Stimulated activated CD8-positive, alpha-beta memory T cell treated with anti-CD3 and anti-CD28 coated beads, Interleukin-2, amount 100 ng/mL, for 48 hours (primary cell): ENCODE results near the gene DHDH.
"Not testable (repeated sequence)": the region's sequence is repeated elsewhere in the genome, so short reads cannot be mapped to it uniquely, and the experiment has no call there.

Source experiments
- DNase-seq, 2 donors: peaks; one replicate each; pipeline ENCODE4 v3.0.0-alpha.2; 2020; ENCODE audit warnings: low read depth in 2 of 2

DHDH gene

GRCh38 chr19:48915757-48916156 is 17.7 kb upstream of the DHDH start:
- DNase-seq: no peak

GRCh38 chr19:48918071-48918470 is 15.4 kb upstream of the DHDH start:
- no peak for DNase-seq

- no peak for DNase-seq
Observed at GRCh38 chr19:48918801-48919247, 14.7 kb upstream of the DHDH start.

- not testable (repeated sequence) for DNase-seq
Observed at GRCh38 chr19:48919271-48919670, 14.2 kb upstream of the DHDH start.

GRCh38 chr19:48920949-48921348 is 12.6 kb upstream of the DHDH start:
- no peak for DNase-seq

GRCh38 chr19:48921721-48922500 is 11.6 kb upstream of the DHDH start:
- no peak for DNase-seq

GRCh38 chr19:48922548-48923490 is 10.7 kb upstream of the DHDH start:
- DNase-seq: no peak

- no peak for DNase-seq
Observed at GRCh38 chr19:48925240-48925843, 8.2 kb upstream of the DHDH start.

- DNase-seq: not testable (repeated sequence)
Observed at GRCh38 chr19:48925890-48926289, 7.6 kb upstream of the DHDH start.

- DNase-seq: no peak
Observed at GRCh38 chr19:48926909-48927308, 6.6 kb upstream of the DHDH start.

- DNase-seq: not testable (repeated sequence)
Observed at GRCh38 chr19:48927692-48928091, 5.8 kb upstream of the DHDH start.

- no peak for DNase-seq
Observed at GRCh38 chr19:48928164-48929025, 5.1 kb upstream of the DHDH start.

- DNase-seq: no peak
Observed at GRCh38 chr19:48934837-48935236, 1.3 kb downstream of the DHDH start.

GRCh38 chr19:48935864-48936263 is 2.4 kb downstream of the DHDH start:
- no peak for DNase-seq

- DNase-seq: no peak
Observed at GRCh38 chr19:48938256-48938655, 4.8 kb downstream of the DHDH start.

- no peak for DNase-seq
Observed at GRCh38 chr19:48940902-48941301, 7.4 kb downstream of the DHDH start.

- DNase-seq: no peak
Observed at GRCh38 chr19:48943081-48943480, 9.6 kb downstream of the DHDH start.

GRCh38 chr19:48945415-48945814 is 11.9 kb downstream of the DHDH start:
- no peak for DNase-seq

GRCh38 chr19:48945817-48946216 is 12.3 kb downstream of the DHDH start:
- no peak for DNase-seq

GRCh38 chr19:48946463-48947257 is 13.2 kb downstream of the DHDH start:
- no peak for DNase-seq

GRCh38 chr19:48947258-48947542 is 13.7 kb downstream of the DHDH start:
- no peak for DNase-seq
